ENCODE data around the gene ITGB1BP1.
"Not testable (repeated sequence)": the region's sequence is repeated elsewhere in the genome, so short reads cannot be mapped to it uniquely, and the experiment has no call there.

The ITGB1BP1 gene

GRCh38 chr2:9400268-9401058 lies 22.9 kb downstream of the ITGB1BP1 start:
- DNase-seq (ENCODE audit: low read depth): no peak

- no peak for DNase-seq (ENCODE audit: low read depth)
These were observed 24.2 kb downstream of the ITGB1BP1 start for GRCh38 chr2:9398881-9399780.

GRCh38 chr2:9398251-9398650 lies 25.1 kb downstream of the ITGB1BP1 start:
- not testable (repeated sequence) for DNase-seq (ENCODE audit: low read depth)

GRCh38 chr2:9397201-9397600 lies 26.1 kb downstream of the ITGB1BP1 start:
- no peak for DNase-seq (ENCODE audit: low read depth)

DNA sequence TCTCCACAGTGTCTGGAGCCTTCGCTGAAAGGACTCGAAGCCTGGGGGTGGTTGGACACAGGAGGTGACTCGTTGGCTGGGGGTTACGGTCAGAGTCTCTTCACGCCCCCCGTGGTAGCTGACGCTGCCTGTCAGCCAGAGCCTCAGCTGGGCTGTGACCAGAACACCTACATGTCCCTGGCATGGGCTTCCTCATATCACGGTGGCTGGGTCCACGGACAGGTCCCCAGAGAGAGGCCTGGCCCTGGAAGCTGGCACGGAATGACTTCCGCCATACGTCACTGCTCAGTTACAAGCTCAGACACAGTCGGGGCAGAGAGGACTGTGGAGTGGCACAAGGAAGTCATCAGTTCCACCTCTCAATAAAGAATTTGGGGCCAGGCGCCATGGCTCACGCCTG lies 28.5 kb downstream of the ITGB1BP1 start:
- DNase-seq (ENCODE audit: low read depth): no peak

DNA sequence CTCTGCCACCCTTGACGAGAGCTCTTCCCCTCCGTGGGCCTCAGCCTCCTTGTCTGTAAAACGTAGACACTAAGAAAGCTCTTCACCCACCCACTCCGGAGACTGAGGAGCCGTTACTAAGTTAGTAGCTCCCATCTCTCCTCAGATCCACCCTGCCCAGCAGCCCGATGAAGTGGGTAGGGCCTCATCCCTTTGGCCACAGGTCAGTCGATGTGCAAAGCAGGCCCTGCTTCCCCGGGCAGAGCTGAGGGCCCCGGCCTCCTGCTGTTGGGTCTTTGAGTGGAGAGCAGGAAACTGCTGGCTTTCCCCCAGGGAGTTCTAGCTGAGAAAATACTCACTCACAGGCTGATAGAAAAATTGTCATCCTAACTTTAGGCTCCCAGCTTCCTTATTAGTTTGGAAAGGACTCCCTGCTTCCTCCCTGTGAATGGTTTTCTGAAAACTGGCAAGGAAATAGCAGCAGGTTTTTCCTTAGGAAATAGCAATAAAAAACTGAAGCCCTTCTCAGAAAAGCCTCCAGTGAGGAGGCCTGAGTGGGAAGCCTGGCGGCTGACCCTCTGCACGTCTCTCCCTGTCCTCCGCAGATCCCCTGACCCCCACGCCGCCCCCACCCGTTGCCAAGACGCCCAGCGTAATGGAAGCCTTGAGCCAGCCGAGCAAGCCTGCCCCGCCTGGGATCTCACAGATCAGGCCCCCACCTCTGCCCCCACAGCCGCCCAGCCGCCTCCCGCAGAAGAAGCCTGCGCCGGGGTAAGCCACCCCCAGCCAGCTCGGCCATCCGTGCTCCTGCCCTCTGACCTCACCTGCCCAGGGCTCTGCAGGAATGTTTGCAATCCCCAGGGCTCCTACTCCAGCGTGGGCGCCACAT lies 30.2 kb downstream of the ITGB1BP1 start:
- no peak for DNase-seq (ENCODE audit: low read depth)

DNA sequence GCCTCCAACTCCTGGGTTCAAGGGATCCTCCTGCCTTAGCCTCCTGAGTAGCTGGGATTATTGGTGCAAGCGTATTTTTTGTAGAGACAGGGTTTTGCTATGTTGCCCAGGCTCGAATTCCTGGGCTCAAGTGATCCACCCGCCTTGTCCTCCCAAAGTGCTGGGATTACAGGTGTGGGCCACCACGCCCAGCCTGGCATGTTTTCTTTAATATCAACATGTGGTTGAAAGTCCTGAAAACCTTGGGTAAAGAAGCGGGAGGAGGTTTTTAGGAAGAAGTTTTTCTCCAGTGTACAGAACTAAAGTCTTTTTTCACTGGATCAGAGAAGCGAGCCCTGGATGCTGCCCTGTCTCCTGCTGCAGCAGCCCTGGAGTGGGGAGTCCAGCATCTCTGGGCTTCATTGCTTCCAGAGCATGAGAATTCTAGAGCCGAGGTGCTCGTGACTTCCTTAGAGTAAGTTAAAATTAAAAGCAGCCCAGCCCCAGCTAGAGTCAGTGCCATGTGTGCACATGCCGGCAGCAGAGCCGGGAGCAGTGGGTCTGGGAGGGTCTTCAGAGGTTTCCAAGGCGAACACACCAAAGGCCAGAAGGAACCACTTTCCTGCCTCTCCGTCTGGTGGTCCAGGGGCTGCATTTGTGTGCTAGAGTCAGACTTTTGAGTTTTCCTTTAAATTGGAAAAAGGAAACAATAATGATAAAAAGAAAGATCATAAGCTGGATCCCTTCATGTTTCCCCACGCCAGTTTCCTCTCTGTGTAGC lies 31.2 kb downstream of the ITGB1BP1 start:
- no peak for DNase-seq (ENCODE audit: low read depth)

GRCh38 chr2:9390991-9391390 lies 32.3 kb downstream of the ITGB1BP1 start:
- DNase-seq (ENCODE audit: low read depth): no peak

- DNase-seq (ENCODE audit: low read depth): no peak
These were observed 33.0 kb downstream of the ITGB1BP1 start for GRCh38 chr2:9390151-9390850.

- DNase-seq (ENCODE audit: low read depth): no peak
These were observed 34.1 kb downstream of the ITGB1BP1 start for GRCh38 chr2:9388950-9389911.

DNA sequence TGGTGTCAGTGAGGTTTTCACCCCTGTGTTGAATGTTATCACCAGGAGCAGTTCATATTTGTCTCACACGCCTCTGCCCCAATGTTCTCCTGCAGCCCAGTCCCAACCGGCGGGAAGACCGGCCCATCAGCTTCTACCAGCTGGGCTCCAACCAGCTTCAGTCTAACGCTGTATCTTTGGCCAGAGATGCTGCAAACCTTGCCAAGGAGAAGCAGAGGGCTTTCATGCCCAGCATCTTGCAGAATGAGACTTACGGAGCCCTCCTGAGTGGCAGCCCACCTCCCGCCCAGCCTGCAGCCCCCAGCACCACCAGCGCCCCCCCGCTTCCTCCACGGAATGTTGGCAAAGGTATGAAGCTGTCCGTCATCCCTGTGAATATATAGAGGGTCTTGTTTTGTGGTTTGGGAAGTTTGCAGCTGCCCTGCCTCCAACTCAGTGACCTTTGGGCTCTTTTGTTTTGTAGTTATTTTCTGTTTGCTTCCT lies 35.1 kb downstream of the ITGB1BP1 start:
- no peak for DNase-seq (ENCODE audit: low read depth)

GRCh38 chr2:9385841-9386240 lies 37.5 kb downstream of the ITGB1BP1 start:
- DNase-seq (ENCODE audit: low read depth): no peak

DNA sequence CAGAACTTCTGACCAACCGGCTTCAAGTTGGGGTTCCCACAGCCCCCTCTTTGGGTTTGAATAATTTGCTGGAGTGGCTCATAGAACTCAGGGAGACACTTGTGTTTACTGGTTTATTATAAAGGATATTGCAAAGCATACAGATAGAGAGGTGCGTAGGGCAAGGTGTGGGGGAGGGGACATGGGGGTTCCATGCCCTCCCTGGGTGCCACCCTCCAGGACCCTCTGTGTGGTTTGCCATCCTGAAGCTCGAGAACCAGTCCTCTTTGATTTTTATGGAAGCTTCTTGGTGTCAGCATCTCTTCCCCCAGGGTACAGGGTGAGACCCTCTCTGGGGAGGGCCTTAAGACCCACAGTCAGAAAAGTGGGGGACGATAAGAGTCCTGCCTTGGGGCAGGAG lies 38.8 kb downstream of the ITGB1BP1 start:
- DNase-seq (ENCODE audit: low read depth): no peak

GRCh38 chr2:9382604-9383235 lies 40.6 kb downstream of the ITGB1BP1 start:
- no peak for DNase-seq (ENCODE audit: low read depth)

- peak; percentile 80 for DNase-seq (ENCODE audit: low read depth)
These were observed 42.4 kb downstream of the ITGB1BP1 start for GRCh38 chr2:9380702-9381628.

DNA sequence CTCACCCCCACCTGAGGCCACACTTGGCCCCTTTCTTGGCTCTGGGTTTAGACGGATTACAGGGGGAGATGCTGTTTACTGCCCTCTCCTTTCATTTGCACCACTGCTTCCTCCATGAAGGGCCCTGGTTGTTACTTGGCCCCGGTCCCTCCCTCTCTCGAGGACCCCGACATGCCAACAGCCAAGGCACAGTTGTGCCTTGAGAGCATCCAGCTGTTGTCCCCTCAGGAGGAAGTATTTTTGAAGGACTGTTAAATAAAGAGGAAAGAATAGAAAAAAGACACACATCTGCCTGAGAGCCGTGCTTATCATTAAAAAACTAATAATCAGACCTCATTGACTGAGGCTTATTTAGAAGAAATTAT lies 44.0 kb downstream of the ITGB1BP1 start:
- no peak for DNase-seq (ENCODE audit: low read depth)

- no peak for DNase-seq (ENCODE audit: low read depth)
These were observed 44.6 kb downstream of the ITGB1BP1 start for GRCh38 chr2:9378433-9379390.
